Uterus (tissue), 4 donors: ENCODE measurements around the gene TRIM62. TPM values are rescaled to one million over a fixed set of nuclear protein-coding genes. Genes with fewer than 3 reads are reported as not detected.

ENCODE experiments used
- DNase-seq, 2 donors: peaks; one replicate each; pipeline ENCODE4 v3.0.0-alpha.2; 2019 to 2020
- H3K27ac ChIP-seq, 2 donors: fragments of 200-600 bp; sonication (generic); 1 replicate in 1 of 2; 2 replicates in 1 of 2; pipeline ENCODE4 v1.5.1; 2016 to 2018
- H3K27me3 ChIP-seq, 2 donors: fragments of 200-600 bp; sonication (generic); one replicate each; pipeline ENCODE4 v1.5.1; 2018 to 2019; ENCODE audit warnings: control low read depth in 1 of 2
- H3K36me3 ChIP-seq, 2 donors: fragments of 200-600 bp; sonication (generic); one replicate each; pipeline ENCODE4 v1.5.1; 2019; ENCODE audit warnings: control low read depth in 1 of 2
- H3K4me1 ChIP-seq, 2 donors: fragments of 200-600 bp; sonication (generic); one replicate each; pipeline ENCODE4 v1.5.1; 2018 to 2019; ENCODE audit warnings: control low read depth in 1 of 2
- H3K4me3 ChIP-seq, 2 donors: fragments of 200-600 bp; sonication (generic); 1 replicate in 1 of 2; 2 replicates in 1 of 2; pipeline ENCODE4 v1.5.1; 2018 to 2019; ENCODE audit warnings: mild to moderate bottlenecking in 1 of 2
- H3K9me3 ChIP-seq, 2 donors: fragments of 200-600 bp; sonication (generic); one replicate each; pipeline ENCODE4 v1.5.1; 2019; ENCODE audit warnings: control low read depth in 1 of 2
- POLR2A ChIP-seq, 2 donors: fragments of 450-650 bp; IDR thresholded peaks; one replicate each; pipeline ENCODE4 v1.6.1; 2016; ENCODE audit warnings: antibody characterized with exemption in 2 of 2, mild to moderate bottlenecking in 1 of 2, moderate library complexity in 1 of 2
- intact Hi-C: fragments of 100-400 bp; cut with DNase I; formaldehyde crosslinking; loops from one replicate; pipeline ENCODE4 v1.15.1; 2023; ENCODE audit warnings: low total_unique reads
- total RNA-seq, 4 donors: library from RNA; depleted of rRNA in 3 of 4; stranded (reverse); fragments of >200 nt in 3 of 4; gene quantifications; one replicate each; pipeline versions ENCODE4 v1.1.0 to v1.2.4, GENCODE V29; 2014 to 2023
- TF ChIP-seq, protein P1 (sequence below), 4 experiments: fragments of 200-600 bp in 2 of 4; fragments of 450-650 bp in 2 of 4; sonication (generic) in 2 of 4; IDR thresholded peaks; one replicate each; pipeline ENCODE4 v1.5.1; 2016 to 2019; ENCODE audit warnings: antibody characterized with exemption in 4 of 4, mild to moderate bottlenecking in 2 of 4, moderate library complexity in 1 of 4
- donor health status: DM: yes; HTN: yes; CAD: no.

TRIM62 gene
- total RNA-seq, 4 donors from 2014 or later: 0.26 to 9.4 (median 1.4) TPM

- no peak for TF ChIP-seq POLR2A (IDR thresholded peaks at IDR 0.05)
- TF ChIP-seq, protein P1, sequence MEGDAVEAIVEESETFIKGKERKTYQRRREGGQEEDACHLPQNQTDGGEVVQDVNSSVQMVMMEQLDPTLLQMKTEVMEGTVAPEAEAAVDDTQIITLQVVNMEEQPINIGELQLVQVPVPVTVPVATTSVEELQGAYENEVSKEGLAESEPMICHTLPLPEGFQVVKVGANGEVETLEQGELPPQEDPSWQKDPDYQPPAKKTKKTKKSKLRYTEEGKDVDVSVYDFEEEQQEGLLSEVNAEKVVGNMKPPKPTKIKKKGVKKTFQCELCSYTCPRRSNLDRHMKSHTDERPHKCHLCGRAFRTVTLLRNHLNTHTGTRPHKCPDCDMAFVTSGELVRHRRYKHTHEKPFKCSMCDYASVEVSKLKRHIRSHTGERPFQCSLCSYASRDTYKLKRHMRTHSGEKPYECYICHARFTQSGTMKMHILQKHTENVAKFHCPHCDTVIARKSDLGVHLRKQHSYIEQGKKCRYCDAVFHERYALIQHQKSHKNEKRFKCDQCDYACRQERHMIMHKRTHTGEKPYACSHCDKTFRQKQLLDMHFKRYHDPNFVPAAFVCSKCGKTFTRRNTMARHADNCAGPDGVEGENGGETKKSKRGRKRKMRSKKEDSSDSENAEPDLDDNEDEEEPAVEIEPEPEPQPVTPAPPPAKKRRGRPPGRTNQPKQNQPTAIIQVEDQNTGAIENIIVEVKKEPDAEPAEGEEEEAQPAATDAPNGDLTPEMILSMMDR (IDR thresholded peaks at IDR 0.05): no peak
- Histone ChIP-seq H3K4me3 (no peak overlapping the region), H3K9me3 (no peaks in the 10 kb centered on the region), H3K4me1 (no peaks in the 10 kb centered on the region), H3K36me3 (no peaks in the 10 kb centered on the region), H3K27me3 (no peaks in the 10 kb centered on the region), H3K27ac (no peak overlapping the region)
- intact Hi-C loops: no loop called here
- DNase-seq: no peak
Observed at GRCh38 chr1:33147997-33148314, 33.9 kb downstream of the TRIM62 start.

DNA sequence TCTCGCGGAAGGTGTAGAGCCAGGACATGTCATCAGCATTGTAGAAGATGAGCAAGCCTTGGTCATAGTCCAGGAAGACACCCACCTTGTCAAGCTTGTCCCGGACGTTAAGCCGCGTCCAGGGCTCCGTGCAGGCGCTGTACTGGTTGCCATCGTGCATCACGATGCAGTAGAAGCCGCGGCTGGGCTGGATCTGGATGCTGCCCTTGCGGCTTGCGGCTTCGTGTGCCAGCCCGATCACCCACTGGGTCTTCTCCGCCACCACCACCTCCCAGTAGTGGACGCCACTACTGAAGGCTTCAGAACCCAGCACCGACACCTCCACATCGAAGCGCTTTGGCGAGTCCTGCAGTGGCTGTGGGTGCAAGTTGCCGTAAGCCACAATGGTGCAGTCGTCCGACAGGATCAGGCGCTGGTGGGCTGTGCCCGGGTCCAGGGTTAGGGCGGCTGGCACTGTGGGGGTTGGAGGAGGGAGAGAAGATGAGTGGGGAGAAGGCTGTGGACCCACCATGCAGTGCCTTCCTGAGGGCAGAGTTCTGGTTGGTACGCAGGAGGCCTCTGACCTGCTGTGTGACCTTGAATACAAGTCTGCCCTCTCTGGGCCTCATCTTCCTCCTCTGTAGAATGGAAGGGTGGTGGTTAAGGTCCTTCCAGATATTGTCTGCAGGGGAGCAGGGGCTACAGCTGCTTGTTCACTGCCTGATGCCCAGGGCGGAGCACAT, 34.4 kb downstream of the TRIM62 start:
- no peak for DNase-seq
- no peaks in the 10 kb centered on the region for H3K4me1 ChIP-seq
- H3K9me3 ChIP-seq: no peaks in the 10 kb centered on the region
- no peak overlapping the region for H3K27ac ChIP-seq
- H3K27me3 ChIP-seq: no peaks in the 10 kb centered on the region
- H3K36me3 ChIP-seq: no peaks in the 10 kb centered on the region
- intact Hi-C loops: no loop called here
- TF ChIP-seq POLR2A (IDR thresholded peaks at IDR 0.05): no peak
- TF ChIP-seq, protein P1 (IDR thresholded peaks at IDR 0.05): no peak
- no peak overlapping the region for H3K4me3 ChIP-seq

GRCh38 chr1:33146003-33146402, 35.8 kb downstream of the TRIM62 start:
- TF ChIP-seq POLR2A (IDR thresholded peaks at IDR 0.05): no peak
- TF ChIP-seq, protein P1 (IDR thresholded peaks at IDR 0.05): no peak
- no peaks in the 10 kb centered on the region for H3K27me3 ChIP-seq
- H3K27ac ChIP-seq: no peak overlapping the region
- no peaks in the 10 kb centered on the region for H3K36me3 ChIP-seq
- H3K4me3 ChIP-seq: no peak overlapping the region
- no peaks in the 10 kb centered on the region for H3K9me3 ChIP-seq
- H3K4me1 ChIP-seq: no peaks in the 10 kb centered on the region
- no peak for DNase-seq
- intact Hi-C loops: no loop called here

DNA sequence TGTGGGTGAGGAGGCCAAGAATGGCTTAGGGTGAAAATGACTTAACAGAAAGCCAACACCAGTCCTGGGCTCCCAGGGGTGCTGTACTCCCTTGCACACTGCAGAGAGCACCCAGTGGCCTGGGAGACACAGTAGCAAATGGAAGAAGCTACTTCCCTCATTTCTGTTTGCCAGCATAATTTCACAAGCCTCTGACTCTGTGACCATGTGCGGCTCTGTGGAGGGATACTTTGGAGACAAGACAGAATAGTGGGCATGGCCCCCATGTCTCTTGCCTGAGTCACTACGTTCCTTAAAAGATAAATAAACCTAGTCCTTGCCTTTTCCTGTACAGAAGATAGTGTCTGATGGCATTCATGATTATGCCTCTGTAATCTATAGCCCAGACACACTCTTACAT, 38.1 kb downstream of the TRIM62 start:
- Histone ChIP-seq H3K27ac (no peak overlapping the region), H3K36me3 (no peaks in the 10 kb centered on the region), H3K9me3 (no peaks in the 10 kb centered on the region), H3K27me3 (no peaks in the 10 kb centered on the region), H3K4me1 (no peaks in the 10 kb centered on the region), H3K4me3 (no peak overlapping the region)
- intact Hi-C loops: no loop called here
- no peak for TF ChIP-seq POLR2A (IDR thresholded peaks at IDR 0.05)
- TF ChIP-seq, protein P1 (IDR thresholded peaks at IDR 0.05): no peak
- DNase-seq: no peak

DNA sequence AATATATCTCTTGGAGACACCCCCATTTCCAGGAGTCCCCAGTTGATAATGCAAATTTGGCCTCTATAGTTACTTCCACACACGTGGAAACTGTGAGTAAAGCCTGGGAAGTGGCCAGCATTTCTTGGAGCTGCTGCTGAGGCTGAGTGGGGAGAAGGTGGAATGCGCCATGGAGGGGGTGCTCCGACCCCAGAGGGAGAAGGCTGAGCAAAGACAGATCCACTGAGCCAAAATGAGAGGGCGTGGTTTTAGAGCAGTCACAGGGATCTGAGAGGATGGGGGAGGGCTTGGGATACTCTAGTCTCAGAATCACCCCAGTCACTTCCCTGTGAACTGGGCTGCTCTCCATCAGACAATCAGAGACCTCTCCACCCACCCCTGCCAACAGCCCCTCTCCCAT, 38.7 kb downstream of the TRIM62 start:
- Histone ChIP-seq H3K27me3 (no peaks in the 10 kb centered on the region), H3K27ac (peak overlapping the region in 1 of 2 donors; percentile 7), H3K36me3 (no peaks in the 10 kb centered on the region), H3K4me1 (no peaks in the 10 kb centered on the region), H3K9me3 (no peaks in the 10 kb centered on the region), H3K4me3 (no peak overlapping the region)
- intact Hi-C loops: no loop called here
- DNase-seq: peak in 1 of 2 donors; percentile 36
- TF ChIP-seq, protein P1 (IDR thresholded peaks at IDR 0.05): no peak
- TF ChIP-seq POLR2A (IDR thresholded peaks at IDR 0.05): no peak
